WTC11 (cell line): ENCODE data around the gene NAXE. TPM values are rescaled to one million over a fixed set of nuclear protein-coding genes. Genes with fewer than 3 reads are reported as not detected.
A peak's percentile ranks its signal among the peaks of the same experiment; 100 is the strongest.

Source experiments
- ATAC-seq: fragments of 200-7000 bp; cut with Tn5 transposase; 2 replicates; pipeline ENCODE4 v1.10.0; 2021; ENCODE audit warnings: mild to moderate bottlenecking, moderate library complexity
- CTCF ChIA-PET: fragments of 300-600 bp; sonication (Branson Sonifier 250); formaldehyde crosslinking; loops from one replicate; lab custom pipeline; 2021; ENCODE audit warnings: antibody characterized with exemption; lab: Charles Lee
- POLR2A ChIA-PET: fragments of 350-600 bp; sonication (Branson Sonifier 250); formaldehyde crosslinking; loops from one replicate; lab custom pipeline; 2021; ENCODE audit warnings: antibody characterized with exemption; lab: Charles Lee
- DNase-seq: peaks from one replicate; pipeline ENCODE4 v3.0.0; 2021; ENCODE audit warnings: low spot score
- H3K27ac Mint-ChIP-seq: 2 replicates; pipeline ENCODE4 v1.8.0; 2021; ENCODE audit warnings: mixed read lengths
- H3K27me3 Mint-ChIP-seq: 2 replicates; pipeline ENCODE4 v1.8.0; 2021; ENCODE audit warnings: low read depth, mild to moderate bottlenecking, moderate library complexity, mixed read lengths
- H3K36me3 Mint-ChIP-seq: 2 replicates; pipeline ENCODE4 v1.8.0; 2021; ENCODE audit warnings: mixed read lengths
- H3K4me1 Mint-ChIP-seq: 2 replicates; pipeline ENCODE4 v1.8.0; 2022; ENCODE audit warnings: mixed read lengths
- H3K4me3 Mint-ChIP-seq: 2 replicates; pipeline ENCODE4 v1.8.0; 2021; ENCODE audit warnings: mild to moderate bottlenecking, moderate library complexity, mixed read lengths
- H3K9me3 Mint-ChIP-seq: 2 replicates; pipeline ENCODE4 v1.8.0; 2021; ENCODE audit warnings: mixed read lengths
- CBFB ChIP-seq: sonication (generic); formaldehyde crosslinking; IDR thresholded peaks from 2 replicates; pipeline ENCODE4 v1.8.1; 2022; ENCODE audit warnings: mild to moderate bottlenecking, low read depth, missing genetic modification reagents
- E2F5 ChIP-seq: sonication (generic); formaldehyde crosslinking; IDR thresholded peaks from 2 replicates; pipeline ENCODE4 v1.8.1; 2022; ENCODE audit warnings: mild to moderate bottlenecking, moderate library complexity, missing genetic modification reagents
- ESRRA ChIP-seq: sonication (generic); formaldehyde crosslinking; IDR thresholded peaks from 2 replicates; pipeline ENCODE4 v1.8.1; 2022; ENCODE audit warnings: mild to moderate bottlenecking, missing genetic modification reagents, borderline replicate concordance
- ETV6 ChIP-seq: sonication (generic); formaldehyde crosslinking; IDR thresholded peaks from 2 replicates; pipeline ENCODE4 v1.8.1; 2022; ENCODE audit warnings: mild to moderate bottlenecking, missing genetic modification reagents
- HMGXB4 ChIP-seq: sonication (generic); formaldehyde crosslinking; IDR thresholded peaks from 2 replicates; pipeline ENCODE4 v1.8.1; 2023; ENCODE audit warnings: mild to moderate bottlenecking, moderate library complexity, missing genetic modification reagents
- JAZF1 ChIP-seq: fragments of 250-450 bp; sonication (Bioruptor Pico); IDR thresholded peaks from 2 replicates; pipeline ENCODE4 v1.9.0; 2021; ENCODE audit warnings: moderate library complexity, mild to moderate bottlenecking, inconsistent platforms
- KAT7 ChIP-seq: sonication (generic); formaldehyde crosslinking; IDR thresholded peaks from 2 replicates; pipeline ENCODE4 v1.8.1; 2023; ENCODE audit warnings: missing genetic modification reagents, mild to moderate bottlenecking, borderline replicate concordance
- NFE2L1 ChIP-seq: sonication (generic); formaldehyde crosslinking; IDR thresholded peaks from 2 replicates; pipeline ENCODE4 v1.8.1; 2023; ENCODE audit warnings: missing genetic modification reagents
- SMAD3 ChIP-seq: sonication (generic); formaldehyde crosslinking; IDR thresholded peaks from 2 replicates; pipeline ENCODE4 v1.8.0; 2022; ENCODE audit warnings: missing genetic modification reagents, mild to moderate bottlenecking, borderline replicate concordance
- ZBTB43 ChIP-seq: sonication (generic); formaldehyde crosslinking; IDR thresholded peaks from 2 replicates; pipeline ENCODE4 v1.8.1; 2023; ENCODE audit warnings: mild to moderate bottlenecking, missing genetic modification reagents
- ZNF263 ChIP-seq: sonication (generic); formaldehyde crosslinking; IDR thresholded peaks from 2 replicates; pipeline ENCODE4 v1.8.1; 2022; ENCODE audit warnings: low read depth, mild to moderate bottlenecking, moderate library complexity, missing genetic modification reagents
- ZNF416 ChIP-seq: fragments of 250-450 bp; sonication (Bioruptor Pico); IDR thresholded peaks from 2 replicates; pipeline ENCODE4 v1.9.0; 2021; ENCODE audit warnings: mild to moderate bottlenecking, inconsistent platforms
- total RNA-seq: library from RNA; stranded (reverse); gene quantifications from 3 replicates; pipeline ENCODE4 v1.2.3, GENCODE V29; 2021
- TF ChIP-seq, protein P1 (sequence below): fragments of 250-450 bp; sonication (Bioruptor Pico); IDR thresholded peaks from 2 replicates; pipeline ENCODE4 v1.9.0; 2021; ENCODE audit warnings: mild to moderate bottlenecking
- TF ChIP-seq, protein P2 (sequence below): sonication (generic); formaldehyde crosslinking; IDR thresholded peaks from 2 replicates; pipeline ENCODE4 v1.8.1; 2022; ENCODE audit warnings: low read depth, mild to moderate bottlenecking, moderate library complexity, missing genetic modification reagents, borderline replicate concordance
- TF ChIP-seq, protein P3 (sequence below): sonication (generic); formaldehyde crosslinking; IDR thresholded peaks from 2 replicates; pipeline ENCODE4 v1.8.0; 2022; ENCODE audit warnings: mild to moderate bottlenecking, missing genetic modification reagents
- TF ChIP-seq, protein P4 (sequence below): fragments of 250-450 bp; sonication (Bioruptor Pico); conservative IDR thresholded peaks from 2 replicates; pipeline ENCODE4 v1.9.0; 2021; ENCODE audit warnings: mild to moderate bottlenecking

The NAXE gene
- total RNA-seq, 1 experiment from 2014 or later: 81.6 TPM

DNA sequence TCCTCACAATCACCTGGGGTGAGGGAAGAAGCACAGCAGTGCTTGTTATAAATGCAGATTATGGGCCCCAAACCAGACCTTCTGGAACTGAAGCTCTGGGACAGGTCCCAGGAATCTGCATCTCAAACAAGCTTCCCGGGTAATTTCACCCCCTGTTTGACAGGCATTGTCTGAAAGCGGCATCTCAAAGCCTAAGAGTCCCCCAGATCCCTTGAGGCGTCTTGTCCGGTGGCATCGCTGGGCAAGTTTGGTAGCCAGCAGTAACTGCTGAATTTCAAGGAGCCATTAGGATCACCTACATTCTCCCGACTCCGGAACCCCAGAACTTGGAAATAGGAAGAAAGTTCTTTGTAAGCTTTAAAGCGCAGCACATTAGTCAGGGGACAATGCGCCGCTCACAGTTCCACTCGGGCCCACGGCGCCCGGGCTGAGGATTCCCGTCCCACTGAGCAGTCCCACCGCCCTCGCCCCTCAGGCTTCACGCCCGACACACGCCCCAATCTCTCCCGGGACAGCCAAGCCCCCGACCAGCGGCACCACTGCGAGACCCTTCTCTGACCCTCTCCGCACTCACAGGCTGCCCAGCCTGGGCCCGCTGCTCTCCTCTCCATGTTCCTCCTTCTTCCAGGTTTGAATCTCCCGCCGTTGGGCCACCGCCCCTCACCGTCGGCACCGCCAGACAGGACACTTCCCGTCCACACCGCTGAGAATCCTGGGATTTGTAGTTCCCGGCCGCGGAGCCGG lies 19.5 kb upstream of the NAXE start, which contains the start of gene IQGAP3 (continued):
- peak; percentile 96 for TF ChIP-seq E2F5 (CRISPR knock-in tag)
- TF ChIP-seq, protein P1, sequence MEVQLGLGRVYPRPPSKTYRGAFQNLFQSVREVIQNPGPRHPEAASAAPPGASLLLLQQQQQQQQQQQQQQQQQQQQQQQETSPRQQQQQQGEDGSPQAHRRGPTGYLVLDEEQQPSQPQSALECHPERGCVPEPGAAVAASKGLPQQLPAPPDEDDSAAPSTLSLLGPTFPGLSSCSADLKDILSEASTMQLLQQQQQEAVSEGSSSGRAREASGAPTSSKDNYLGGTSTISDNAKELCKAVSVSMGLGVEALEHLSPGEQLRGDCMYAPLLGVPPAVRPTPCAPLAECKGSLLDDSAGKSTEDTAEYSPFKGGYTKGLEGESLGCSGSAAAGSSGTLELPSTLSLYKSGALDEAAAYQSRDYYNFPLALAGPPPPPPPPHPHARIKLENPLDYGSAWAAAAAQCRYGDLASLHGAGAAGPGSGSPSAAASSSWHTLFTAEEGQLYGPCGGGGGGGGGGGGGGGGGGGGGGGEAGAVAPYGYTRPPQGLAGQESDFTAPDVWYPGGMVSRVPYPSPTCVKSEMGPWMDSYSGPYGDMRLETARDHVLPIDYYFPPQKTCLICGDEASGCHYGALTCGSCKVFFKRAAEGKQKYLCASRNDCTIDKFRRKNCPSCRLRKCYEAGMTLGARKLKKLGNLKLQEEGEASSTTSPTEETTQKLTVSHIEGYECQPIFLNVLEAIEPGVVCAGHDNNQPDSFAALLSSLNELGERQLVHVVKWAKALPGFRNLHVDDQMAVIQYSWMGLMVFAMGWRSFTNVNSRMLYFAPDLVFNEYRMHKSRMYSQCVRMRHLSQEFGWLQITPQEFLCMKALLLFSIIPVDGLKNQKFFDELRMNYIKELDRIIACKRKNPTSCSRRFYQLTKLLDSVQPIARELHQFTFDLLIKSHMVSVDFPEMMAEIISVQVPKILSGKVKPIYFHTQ (CRISPR knock-in tag): no peak
- TF ChIP-seq, protein P2, sequence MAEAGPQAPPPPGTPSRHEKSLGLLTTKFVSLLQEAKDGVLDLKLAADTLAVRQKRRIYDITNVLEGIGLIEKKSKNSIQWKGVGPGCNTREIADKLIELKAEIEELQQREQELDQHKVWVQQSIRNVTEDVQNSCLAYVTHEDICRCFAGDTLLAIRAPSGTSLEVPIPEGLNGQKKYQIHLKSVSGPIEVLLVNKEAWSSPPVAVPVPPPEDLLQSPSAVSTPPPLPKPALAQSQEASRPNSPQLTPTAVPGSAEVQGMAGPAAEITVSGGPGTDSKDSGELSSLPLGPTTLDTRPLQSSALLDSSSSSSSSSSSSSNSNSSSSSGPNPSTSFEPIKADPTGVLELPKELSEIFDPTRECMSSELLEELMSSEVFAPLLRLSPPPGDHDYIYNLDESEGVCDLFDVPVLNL: peak; percentile 100
- TF ChIP-seq JAZF1 (CRISPR knock-in tag): no peak
- TF ChIP-seq, protein P3, sequence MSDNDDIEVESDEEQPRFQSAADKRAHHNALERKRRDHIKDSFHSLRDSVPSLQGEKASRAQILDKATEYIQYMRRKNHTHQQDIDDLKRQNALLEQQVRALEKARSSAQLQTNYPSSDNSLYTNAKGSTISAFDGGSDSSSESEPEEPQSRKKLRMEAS (CRISPR knock-in tag): no peak
- TF ChIP-seq ESRRA (CRISPR knock-in tag): no peak; the same call in 1 of the 2 replicates
- TF ChIP-seq NFE2L1 (CRISPR knock-in tag): peak; percentile 89
- TF ChIP-seq ETV6 (CRISPR knock-in tag): 0 out of 2 replicates have a peak, but pooled peaks have one; percentile 21
- no peak for TF ChIP-seq ZNF263 (CRISPR knock-in tag)
- TF ChIP-seq KAT7 (CRISPR knock-in tag): no peak
- no peak for TF ChIP-seq SMAD3 (CRISPR knock-in tag)
- TF ChIP-seq, protein P4, sequence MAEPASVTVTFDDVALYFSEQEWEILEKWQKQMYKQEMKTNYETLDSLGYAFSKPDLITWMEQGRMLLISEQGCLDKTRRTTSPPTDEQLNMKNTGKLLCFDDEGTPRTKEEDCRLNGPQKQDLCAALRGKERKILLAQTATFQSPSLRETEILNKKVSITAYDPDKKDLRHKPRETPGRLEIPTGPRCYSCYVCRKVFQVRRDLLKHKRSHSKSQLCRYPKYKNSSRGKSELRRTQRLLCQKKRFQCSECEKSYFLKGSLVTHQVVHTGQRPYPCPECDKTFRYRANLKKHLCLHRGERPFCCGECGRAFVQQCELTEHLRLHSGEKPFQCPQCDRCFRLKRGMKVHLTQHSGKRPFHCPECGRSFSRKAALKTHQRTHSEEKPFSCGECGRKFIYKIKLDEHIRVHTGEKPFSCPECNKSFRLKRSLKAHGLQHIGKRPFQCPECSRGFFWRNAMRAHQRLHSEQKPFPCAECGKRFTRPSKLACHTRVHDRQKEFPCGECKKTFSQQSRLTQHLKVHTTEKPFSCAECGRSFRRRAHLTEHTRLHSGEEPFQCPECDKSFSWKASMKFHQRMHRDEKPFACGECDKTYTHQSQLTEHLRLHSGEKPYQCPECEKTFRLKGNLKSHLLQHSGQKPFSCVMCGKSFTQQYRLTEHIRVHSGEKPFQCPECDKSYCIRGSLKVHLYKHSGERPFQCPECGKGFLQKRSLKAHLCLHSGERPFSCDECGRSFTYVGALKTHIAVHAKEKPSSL (CRISPR knock-in tag): no peak

DNA sequence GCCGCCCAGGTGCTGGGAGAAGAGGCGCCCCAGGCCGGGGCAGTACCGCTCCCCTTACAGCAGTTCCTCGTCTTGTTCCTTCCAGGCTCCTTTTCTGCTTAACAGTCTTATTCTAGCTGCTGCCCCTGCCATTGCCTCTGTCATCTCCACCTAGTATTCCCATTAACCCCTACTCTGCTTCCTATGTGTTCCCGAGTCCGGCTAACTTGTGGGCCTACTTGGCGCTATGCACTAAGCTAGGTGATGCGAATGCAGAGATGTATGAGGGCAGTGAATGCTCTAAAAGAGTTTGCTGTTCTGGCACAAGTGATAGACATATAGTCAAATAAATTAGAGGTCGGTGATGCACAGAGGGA lies 18.9 kb upstream of the NAXE start:
- Mint-ChIP-seq H3K4me1 (peaks cover 15% of the 10 kb centered on the region), H3K4me3 (peak overlapping the region; percentile 99), H3K27ac (no peak overlapping the region)
- CTCF ChIA-PET: interaction anchor here (0.9 to 2.3 kb wide), 6 partner anchors 12 to 107 kb away, joined by 3 to 15 read pairs (median 4); partner anchors contain the start of gene HAPLN2
- TF ChIP-seq CBFB (CRISPR knock-in tag) (no peak), ZBTB43 (CRISPR knock-in tag) (0 out of 2 replicates have a peak, but pooled peaks have one; percentile 35), ZNF416 (no peak), HMGXB4 (no peak)
- TF ChIP-seq, all 79 proteins: peak for 1
- ATAC-seq (peak; percentile 15), DNase-seq (no peak)
- Mint-ChIP-seq H3K27me3 (no peaks in the 10 kb centered on the region; the same call in 1 of the 2 replicates), H3K36me3 (peaks cover 11% of the 10 kb centered on the region), H3K9me3 (no peaks in the 10 kb centered on the region)
- POLR2A ChIA-PET: no interaction called here
